ENCODE results near the gene GSS.
"Not testable (repeated sequence)": the region's sequence is repeated elsewhere in the genome, so short reads cannot be mapped to it uniquely, and the experiment has no call there.

GSS gene

DNA sequence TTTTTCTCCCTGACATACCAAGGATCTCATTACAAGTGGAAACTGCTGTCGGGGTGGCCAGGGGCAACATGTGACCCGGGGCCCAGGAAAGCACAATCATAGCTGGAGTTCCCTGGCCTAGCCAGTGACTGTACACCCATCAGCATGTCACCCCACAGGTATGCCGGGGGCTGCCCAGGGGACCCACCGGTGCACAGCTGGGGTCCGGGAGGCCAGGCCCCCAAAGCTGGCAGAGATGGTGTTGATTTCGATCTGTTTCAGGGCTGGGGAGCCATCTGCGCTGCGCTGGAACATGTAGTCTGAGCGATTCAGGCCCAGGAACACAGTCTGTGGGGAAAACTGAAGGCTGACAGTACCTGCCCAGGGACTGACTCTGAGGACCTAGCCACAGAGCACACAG is 13.3 kb downstream of the GSS start:
- no peak for DNase-seq

DNA sequence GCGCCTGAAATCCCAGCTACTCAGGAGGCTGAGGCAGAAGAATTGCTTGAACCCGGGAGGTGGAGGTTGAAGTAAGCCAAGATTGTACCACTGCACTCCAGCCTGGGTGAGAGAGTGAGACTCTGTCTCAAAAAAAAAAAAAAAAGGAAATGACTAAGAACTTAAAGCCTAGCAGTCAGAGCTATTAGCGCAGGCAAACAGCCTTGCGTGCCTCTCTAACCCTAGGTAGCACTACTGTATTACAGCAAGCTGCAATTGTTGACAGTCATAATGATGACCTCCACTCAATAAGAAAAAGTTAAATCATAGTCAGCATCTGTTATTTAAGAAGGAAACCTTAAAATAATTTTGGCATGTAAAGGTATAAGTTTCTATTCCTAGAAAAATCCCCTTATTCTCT is 14.4 kb downstream of the GSS start:
- DNase-seq, result no peak

DNA sequence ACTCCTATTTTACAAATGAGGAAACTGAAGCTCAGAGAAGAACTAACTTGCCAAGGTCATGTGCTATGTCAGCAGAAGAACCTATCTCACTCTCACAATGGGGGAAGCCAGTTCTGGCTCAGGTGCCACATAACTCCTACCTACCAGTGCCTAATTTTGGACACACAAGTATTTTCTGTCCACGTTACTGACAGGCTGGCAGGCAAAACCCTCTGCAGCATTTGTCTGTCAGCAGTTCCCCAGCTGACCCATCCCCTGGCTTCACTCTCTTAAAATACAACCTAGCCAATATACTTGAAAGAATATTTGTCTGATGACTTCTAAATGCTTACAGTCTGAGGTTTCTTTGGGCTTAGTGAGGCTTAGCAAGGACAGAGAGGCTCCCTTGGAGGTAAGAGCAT is 15.5 kb downstream of the GSS start:
- DNase-seq, result no peak

DNA sequence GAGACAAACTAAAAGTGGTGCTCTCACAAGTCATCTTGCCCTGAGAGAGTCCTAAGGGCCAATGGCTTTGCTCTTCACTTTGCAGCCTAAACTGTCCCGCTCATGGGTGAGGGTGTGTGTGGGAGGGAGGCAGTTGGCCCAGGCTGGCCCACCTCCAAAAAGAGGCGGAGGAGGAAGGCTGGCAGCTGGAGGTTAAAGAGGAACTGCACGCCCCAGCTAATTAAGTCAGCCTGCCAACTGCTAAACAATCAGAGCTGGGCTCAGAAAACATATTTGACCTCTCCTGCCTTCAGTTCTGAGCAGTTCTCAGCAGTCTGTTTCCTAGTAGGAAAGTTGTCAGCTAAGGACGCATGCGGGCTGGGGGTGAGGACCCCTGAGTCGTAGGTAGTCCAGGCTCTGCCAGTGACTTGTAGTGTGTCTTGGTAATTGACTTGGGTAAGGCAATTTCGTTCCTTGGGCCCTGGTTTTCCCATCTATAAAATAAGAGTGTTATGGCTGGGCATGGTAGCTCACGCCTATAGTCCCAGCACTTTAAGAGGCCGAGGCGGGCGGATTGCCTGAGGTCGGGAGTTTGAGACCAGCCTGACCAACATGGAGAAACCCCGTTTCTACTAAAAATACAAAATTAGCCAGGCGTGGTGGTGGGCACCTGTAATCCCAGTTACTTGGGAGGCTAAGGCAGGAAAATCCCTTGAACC is 17.0 kb downstream of the GSS start:
- peak; percentile 94 for DNase-seq

DNA sequence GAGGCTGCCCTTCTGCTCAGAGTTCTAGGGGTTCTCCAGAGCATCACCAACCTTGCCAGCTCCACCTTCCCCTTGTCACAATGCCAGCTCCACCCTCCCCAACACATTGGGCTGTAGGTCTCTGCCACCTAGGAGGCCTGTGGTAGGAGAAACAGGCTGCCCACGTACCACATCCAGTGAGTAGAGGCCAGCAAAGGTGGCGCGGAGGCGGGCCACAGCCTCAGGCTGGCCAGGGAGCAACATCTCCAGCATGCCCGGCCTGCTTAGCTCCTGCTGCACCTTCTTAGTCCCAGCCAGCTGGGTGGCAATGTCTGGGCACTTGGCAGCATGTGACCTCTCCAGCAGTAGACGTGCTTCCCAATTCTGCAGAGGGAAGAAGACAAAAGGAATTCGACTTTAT is 23.8 kb downstream of the GSS start:
- DNase-seq, result no peak

DNA sequence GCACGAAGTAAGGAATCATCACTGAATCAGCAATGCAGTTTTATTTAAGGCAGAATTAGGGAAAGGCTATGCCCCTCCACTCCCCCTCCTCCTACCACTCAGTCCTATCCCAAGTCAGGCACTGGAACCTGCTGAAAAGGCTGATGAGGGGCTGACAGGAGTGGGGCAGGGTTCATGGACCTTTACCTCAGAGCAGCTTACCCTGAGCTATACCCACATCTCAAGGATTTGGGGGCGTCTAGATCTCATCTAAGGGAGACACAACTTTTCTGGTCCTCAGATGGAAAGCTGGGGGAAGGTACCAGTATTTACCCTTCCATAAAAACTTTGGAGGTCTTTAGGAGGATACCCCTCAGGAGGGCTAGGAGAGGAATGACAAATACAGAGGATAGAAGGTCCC is 27.2 kb downstream of the GSS start:
- DNase-seq, result no peak

DNA sequence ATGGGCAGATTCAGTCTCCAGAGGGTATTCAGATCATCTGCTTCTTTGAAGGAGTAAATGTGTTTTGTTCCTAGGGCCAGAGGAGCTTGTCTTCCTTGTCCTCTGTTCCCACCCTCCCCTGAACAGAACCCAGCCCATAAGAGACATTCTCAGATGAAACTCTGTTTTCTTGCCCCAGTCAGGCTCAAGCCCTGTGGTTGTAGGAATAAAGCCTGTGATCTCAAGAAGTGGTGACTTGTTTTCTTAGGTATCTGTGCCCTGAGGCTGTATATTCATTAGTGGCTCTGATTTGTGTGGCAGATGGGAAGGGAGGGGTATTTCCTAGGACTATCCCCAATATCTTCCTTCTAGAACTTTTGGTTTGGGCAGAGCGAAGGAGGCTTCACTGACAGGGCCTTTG is 27.9 kb downstream of the GSS start:
- no peak for DNase-seq

DNA sequence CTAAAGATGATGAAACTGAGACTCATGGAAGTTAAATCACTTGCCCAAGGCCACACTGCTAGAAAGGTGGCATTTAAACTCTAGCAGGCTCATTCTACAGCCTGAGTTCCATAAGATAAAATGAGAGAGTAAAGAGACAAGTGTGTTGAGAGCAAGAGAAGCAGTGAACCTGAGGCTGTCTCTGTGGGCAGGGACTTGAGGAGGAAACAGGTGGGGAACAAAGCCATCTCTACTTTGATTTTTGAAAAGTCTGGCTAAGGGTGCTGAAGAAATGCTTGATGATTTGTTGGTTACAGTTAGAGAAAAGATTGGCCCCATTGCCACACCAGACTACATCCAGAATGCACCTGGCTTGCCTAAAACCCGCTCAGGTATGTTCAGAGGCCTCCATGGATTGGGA is 29.0 kb downstream of the GSS start:
- DNase-seq, result no peak

DNA sequence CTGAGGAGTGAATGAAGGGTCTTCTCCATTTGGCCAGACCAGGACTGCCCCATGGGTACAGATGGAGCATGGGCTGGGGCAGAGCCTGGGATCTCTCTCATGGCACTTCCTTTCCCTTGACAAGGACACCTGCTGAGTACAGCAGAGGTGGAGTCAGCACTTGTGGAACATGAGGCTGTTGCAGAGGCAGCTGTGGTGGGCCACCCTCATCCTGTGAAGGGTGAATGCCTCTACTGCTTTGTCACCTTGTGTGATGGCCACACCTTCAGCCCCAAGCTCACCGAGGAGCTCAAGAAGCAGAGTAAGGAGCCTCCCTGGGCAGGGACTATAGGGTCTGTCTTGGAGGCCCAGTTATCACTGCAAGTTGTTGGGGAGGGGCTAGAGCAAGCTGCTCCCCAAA is 29.6 kb downstream of the GSS start:
- no peak for DNase-seq

DNA sequence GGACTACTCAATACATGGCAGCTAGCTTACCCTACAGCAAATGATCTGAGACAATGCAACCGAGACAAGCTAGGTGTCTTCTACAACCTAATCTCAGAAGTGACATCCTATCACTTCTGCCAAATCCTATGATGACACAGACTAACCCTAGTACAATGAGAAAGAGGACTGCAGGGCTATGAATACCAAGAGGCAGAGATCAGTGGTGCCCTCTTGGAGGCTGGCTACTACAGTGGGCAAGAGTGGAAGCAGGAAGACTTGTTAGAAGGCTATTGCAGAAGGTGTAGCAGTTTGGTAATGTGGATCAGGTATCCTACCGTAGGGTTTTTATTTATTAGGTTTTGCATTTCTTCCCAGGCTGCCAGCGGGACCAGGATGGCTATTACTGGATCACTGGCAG is 30.3 kb downstream of the GSS start:
- no peak for DNase-seq

DNA sequence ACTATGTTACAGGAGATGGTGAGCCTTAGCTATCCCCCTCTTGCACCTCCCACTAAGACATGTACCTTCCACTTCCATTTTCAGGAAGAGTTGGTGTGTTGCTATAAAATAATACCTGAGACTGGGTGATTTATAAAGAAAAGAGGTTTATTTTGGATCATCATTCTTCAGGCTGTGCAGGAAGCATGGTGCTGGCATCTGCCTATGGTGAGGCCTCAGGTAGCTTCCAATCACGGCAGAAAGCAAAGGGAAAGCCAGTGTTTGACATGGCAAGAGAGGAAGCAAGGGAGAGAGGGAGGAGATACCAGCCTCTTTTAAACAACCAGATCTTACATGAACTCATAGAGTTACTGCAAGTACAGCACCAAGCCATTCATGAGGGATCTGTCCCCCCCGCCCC is 32.2 kb downstream of the GSS start:
- no peak for DNase-seq

DNA sequence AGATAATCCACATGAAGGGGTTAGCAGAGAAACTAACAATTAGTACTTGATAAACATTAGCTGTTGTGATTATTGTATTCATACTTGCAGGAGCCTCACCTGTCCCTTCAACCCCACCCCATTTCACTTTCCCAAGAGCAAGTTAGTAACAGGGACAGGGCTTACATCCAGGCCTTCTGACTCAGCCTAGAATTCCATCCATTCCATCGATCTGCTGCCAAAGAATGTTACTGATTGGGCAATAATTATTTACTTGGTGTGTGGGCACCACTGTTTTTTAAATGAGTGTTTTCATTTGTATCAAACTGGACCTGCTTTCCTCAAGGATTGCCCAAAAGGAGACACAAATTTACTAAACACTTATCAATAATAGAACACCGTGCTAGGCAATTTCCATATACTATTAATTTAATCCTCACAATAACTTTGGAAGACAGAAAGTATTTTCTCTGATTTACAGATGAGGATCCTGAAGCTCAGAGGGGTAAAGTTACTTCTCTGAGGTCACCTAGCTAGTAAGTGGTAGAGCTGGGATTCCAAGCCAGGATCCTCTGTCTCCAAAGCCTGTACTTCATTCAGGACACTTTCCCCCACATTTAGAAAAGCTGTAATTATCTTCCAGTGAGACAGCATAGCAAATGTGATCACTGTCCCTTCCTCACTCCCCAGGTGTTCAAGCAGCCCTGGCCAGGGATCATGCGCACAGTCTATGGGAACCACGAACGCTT is 32.8 kb downstream of the GSS start:
- no peak for DNase-seq

DNA sequence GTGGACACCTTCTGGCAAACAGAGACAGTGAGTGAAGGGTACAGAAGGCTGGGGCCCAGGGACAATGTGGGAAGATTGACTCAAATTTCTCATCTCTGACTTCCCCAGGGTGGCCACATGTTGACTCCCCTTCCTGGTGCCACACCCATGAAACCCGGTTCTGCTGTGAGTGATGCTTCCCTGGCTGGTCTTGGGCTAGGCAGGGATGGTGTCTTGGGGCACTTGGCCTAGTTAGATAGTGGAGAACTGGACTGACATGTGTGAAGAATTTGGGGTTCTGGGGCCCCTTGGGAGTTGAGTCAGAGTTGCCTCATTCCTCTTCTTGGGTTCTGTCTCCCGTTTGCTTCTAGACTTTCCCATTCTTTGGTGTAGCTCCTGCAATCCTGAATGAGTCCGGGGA is 34.2 kb downstream of the GSS start:
- DNase-seq, result no peak

DNA sequence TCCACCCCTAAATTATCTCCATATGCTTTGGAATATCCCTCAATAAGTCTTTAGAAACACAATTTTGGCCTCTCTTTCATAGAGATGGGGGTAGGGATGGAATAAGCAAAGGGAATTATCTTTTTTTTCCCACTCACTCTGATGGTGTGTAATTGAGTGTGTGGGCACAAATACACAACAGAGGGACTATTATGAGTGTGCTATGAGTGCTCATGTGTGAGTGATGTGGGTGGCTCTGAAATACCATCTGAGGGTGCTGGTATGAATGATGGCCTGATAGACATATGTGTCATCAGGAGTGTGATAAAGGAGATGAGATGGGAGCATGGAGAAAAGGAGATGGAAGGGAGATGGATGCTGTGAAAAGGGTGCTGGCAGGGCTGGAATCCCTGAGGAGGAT is 35.6 kb downstream of the GSS start:
- DNase-seq, result no peak

DNA sequence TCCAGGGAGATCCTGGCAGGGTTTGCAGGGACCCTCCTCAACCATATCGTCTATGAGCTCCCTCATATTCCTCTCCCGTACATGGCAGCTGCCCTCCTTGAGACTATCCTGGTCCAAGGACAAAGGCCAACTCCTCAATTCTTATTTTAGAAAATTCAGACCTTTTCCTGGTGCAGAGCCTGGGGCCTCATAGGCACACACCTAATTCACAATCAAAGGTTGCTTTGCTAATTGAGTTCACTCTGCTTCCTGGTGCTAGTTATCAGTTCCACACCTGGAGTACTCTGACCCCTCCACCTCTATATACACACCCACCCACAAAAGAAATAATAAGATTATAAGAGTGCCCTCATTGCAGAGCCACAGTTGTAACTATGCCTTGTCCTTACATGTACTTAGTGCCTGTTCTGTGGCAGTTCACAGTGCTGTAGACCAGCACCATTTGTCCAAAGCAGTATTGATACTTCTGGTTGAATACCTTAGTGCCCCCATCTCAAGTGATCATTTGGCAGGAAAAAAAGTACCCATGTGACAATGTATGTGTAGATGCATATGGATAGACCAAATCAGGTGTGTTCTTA is 38.7 kb downstream of the GSS start:
- DNase-seq, result no peak

DNA sequence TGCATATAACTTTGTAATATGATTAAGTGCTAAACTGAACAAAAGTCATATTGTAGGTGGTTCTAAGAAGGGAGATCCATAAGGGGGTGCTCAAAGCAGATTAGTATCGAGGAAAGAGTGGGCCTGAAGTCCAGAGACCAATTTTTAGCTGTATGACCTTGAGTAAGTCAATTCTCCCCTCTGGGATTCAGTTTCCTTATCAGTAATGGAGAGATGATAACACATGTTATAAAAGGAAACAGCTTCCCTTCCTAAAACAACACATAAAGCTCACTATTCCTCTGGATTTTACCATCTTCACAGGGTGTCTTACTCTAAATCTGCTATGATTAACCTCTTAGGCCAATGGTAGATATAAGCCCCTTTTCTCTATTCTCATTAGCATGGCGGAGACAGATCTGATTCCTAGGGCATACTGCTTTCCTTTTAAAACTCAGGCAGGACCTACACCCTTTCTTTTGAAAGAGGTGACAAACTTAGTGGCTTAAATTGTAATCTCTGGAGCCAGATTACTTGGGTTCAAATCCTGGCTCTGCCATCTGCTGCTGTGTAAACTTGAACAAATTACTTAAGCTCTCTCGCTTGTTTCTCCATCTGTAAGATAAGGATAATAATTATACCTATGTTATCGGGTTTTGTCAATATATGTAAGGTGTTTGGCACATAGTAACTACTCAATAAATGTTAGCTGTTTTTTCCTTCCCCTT is 39.7 kb downstream of the GSS start:
- no peak for DNase-seq

DNA sequence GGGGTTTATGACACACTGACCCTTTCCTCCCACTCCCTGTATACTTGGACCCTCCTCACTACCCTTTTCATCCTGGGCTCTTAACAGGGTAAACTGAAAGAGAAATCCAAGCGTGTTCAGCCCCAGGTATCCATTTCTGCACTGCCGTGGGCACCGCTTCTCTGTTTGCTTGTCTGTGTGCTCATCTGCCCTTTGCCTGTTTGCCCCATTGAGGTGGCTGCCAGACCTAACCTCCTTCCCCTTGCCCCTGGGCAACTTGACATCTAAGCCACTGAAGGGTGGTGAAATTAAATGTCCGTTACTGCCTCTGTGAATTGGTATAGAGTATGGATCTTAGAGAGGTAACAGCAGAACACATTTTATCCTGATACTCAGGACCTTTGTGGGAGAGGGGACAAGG is 40.5 kb downstream of the GSS start:
- DNase-seq, result no peak

DNA sequence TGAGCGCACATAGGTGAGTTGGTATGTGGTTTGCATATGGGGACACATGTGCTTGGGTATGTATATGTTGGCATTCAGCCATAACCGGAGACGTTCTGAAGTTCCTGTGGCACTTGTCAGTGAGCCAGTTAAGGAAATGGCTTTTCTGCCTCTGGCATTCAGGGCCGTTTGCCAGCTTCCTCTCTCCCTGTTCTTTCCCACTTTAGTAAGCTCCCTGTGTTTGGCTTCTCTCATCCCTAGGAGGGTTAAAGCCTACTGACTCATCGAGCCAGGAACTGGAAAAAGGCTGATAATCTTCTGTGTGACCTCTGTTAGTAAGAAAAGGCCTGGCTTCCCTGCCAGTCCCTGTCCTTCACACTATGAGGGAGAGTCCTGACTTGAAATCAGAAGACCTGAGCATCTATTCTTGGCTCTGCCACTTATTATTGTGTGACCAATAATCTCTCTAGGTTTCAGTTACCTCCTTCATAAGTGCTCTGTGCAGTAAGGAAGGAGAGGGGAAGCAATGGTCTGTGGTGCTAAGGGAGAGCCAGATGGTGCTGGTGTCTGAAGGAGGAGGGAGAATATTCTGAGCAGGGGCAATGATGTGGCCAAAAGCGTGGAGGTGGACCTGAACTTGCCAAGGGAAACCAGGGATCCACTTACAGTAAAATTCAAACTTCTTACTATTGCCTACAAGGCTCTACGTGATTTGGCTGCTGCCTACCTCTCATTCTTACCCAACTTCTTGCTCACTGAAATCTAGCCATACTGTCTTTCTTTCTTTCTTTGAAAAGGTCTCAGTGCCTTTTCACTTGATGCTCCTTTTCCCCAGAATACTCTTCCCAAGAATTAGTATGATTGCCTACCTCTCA is 47.8 kb downstream of the GSS start:
- DNase-seq, result peak; percentile 71

DNA sequence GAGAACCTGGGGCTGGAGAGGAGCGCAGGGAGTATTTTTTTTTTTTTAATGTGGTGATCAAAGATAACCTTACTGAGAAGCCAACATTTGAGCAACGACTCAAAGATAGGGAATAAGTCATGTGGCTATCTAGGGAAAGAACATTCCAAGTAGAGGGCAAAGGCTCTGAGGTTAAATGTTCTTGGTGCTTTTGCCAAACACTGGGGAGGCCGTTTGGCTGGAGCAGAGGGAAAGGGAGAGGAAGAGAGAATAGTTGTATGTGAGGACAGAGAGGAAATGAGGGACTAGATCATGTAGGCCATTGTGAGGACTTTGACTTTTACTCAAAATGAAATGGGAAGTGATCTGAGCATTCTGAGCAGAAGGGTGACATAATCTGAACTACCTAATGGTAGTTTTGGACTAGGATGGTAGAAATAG is 51.4 kb downstream of the GSS start:
- DNase-seq, result no peak

DNA sequence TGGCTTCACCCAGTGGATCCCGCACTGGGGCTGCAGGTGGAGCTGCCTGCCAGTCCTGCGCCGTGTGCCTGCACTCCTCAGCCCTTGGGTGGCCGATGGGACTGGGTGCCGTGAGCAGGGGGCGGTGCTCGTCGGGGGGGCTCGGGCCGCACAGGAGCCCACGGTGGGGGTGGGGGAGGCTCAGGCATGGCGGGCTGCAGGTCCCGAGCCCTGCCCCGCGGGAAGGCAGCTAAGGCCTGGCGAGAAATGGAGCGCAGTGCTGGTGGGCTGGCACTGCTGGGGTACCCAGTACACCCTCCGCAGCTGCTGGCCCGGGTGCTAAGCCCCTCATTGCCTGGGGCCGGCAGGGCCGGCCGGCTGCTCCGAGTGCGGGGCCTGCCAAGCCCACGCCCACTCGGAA is 56.9 kb downstream of the GSS start:
- DNase-seq, result not testable (repeated sequence)

DNA sequence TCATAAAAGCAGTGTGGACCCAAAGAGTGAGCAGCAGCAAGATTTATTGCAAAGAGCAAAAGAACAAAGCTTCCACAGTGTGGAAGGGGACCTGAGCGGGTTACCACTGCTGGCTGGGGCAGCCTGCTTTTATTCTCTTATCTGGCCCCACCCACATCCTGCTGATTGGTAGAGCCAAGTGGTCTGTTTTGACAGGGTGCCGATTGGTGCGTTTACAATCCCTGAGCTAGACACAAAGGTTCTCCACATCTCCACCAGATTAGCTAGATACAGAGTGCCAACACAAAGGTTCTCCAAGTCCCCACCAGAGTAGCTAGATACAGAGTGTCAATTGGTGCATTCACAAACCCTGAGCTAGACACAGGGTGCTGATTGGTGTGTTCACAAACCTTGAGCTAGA is 57.5 kb downstream of the GSS start:
- DNase-seq, result not testable (repeated sequence)

DNA sequence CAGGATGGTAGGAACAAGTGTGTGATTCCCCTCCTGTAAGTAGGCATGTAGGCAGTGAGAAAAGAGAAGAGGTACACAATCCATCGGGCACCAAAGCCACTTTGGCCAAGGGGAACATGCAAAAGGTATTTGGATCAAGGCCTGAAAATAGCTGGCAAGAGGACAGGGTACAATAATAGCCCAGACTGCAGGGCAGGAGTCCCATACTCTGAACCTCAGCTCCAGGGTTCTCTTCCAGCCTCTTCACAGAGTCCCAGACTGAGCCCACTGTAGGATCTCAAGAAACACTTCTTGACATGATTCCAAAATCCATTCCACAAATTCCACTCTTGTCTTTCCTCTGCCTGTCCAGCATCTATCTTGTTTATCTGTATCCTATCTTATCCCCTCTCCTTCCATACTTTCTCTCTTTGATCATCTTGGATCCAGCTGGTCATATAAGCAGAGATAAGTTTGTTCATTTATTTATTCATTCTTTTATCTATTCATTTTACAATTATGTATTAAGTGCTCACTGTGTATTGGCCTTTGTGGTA is 59.5 kb downstream of the GSS start:
- no peak for DNase-seq

DNA sequence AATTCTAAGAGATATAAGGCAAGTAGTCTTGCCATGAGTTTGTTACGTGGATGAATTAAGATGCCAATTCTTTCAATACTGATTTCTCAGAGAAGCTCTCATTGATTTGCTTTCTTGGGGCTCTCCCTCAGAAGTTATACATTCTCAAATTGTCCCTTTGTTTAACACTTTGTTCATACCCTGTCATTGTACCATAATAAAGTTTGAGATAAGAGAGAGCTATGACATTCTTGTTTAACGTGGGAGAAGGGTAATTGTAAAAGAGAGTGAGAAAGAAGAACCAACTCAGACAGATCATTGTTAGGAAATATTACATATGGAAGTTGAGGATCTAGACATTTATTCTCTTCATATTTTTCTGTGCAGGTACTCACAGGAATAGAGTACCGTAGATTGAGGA is 60.1 kb downstream of the GSS start:
- no peak for DNase-seq
